ENCODE data around the gene NELL2.

- TF ChIP-seq CTCF (IDR thresholded peaks at IDR 0.05; ENCODE audit: insufficient read depth, low read depth, low read length) = no peak
- TF ChIP-seq EZH2 (IDR thresholded peaks at IDR 0.05; ENCODE audit: insufficient read depth, low read length) = no peak
Observed at GRCh38 chr12:44917141-44917540, 41.0 kb upstream of the NELL2 start.

Measured in astrocyte (in vitro differentiated cells and primary cell).